Thymus (tissue), 11 donors: ENCODE data around the gene SLC2A13. TPM values are rescaled to one million over a fixed set of nuclear protein-coding genes. Genes with fewer than 3 reads are reported as not detected.
"Not testable (repeated sequence)": the region's sequence is repeated elsewhere in the genome, so short reads cannot be mapped to it uniquely, and the experiment has no call there.

Experiments used
- DNase-seq, 9 donors: peaks; one replicate each; pipeline ENCODE4 v3.0.0-alpha.2; 2013; ENCODE audit warnings: low spot score in 9 of 9, low read depth in 6 of 9, missing footprints in 1 of 9
- H3K27ac ChIP-seq, 2 donors: one replicate each; pipeline ENCODE4 v1.5.1; 2013; ENCODE audit warnings: control low read depth in 1 of 2, low read depth in 1 of 2, low read length in 1 of 2, mild to moderate bottlenecking in 1 of 2, moderate library complexity in 1 of 2
- H3K27me3 ChIP-seq, 2 donors: one replicate each; pipeline ENCODE4 v1.5.1; 2013; ENCODE audit warnings: low read length in 1 of 2; ENCODE audit not compliant: control insufficient read depth in 2 of 2, insufficient read depth in 1 of 2
- H3K36me3 ChIP-seq, 2 donors: one replicate each; pipeline ENCODE4 v1.5.1; 2013; ENCODE audit warnings: low read length in 1 of 2, mild to moderate bottlenecking in 1 of 2, moderate library complexity in 1 of 2; ENCODE audit not compliant: control insufficient read depth in 2 of 2, insufficient read depth in 2 of 2
- H3K4me1 ChIP-seq, 2 donors: one replicate each; pipeline ENCODE4 v1.5.1; 2013; ENCODE audit warnings: low read length in 2 of 2; ENCODE audit not compliant: control insufficient read depth in 2 of 2, insufficient read depth in 2 of 2
- H3K4me3 ChIP-seq, 2 donors: one replicate each; pipeline ENCODE4 v1.5.1; 2013; ENCODE audit warnings: low read length in 2 of 2, control low read depth in 1 of 2, mild to moderate bottlenecking in 1 of 2
- H3K9me3 ChIP-seq, 2 donors: one replicate each; pipeline ENCODE4 v1.5.1; 2013; ENCODE audit warnings: low read length in 1 of 2, mild to moderate bottlenecking in 1 of 2; ENCODE audit not compliant: control insufficient read depth in 2 of 2, insufficient read depth in 1 of 2
- WGBS: extraction: QIAGEN DNeasy Blood & Tissue Kit; methylation state at CpG from one replicate; pipeline ENCODE4 v1.1.7; 2013; 5-methylcytosine and 5-hydroxymethylcytosine counted together
- polyA plus RNA-seq: library from polyadenylated mRNA; stranded (reverse); fragments of 200-250 nt; gene quantifications from one replicate; pipeline ENCODE4 v1.2.3, GENCODE V29; 2013
- total RNA-seq: library from RNA; stranded (reverse); fragments of 120-200 nt; gene quantifications from one replicate; pipeline ENCODE4 v1.2.4, GENCODE V29; 2013
- donor health status: healthy.

The SLC2A13 gene
- total and polyA plus RNA-seq, 2 donors = 2.6 to 3.4 TPM

DNA sequence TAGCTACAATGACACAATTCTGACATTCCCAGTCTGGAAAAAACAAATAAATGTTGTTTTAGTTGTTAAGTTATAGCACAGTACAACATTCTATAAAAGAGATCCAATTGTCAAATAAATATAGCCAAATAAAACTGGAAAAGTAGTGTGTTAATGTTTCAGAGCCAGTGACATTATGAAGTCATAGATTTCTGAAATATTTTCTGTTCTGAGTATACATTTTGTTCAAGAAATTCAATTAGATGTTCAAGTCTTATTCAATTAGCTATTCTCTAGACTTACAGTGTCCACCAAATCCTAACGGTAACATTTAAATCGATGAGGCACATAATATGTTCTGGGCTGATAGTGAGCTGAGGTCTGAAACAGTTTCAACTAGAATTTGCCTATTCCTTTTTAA is 290.1 kb downstream of the SLC2A13 start:
- Histone ChIP-seq H3K36me3 (no peaks in the 10 kb centered on the region), H3K9me3 (no peaks in the 10 kb centered on the region), H3K4me3 (no peak overlapping the region), H3K27ac (no peak overlapping the region), H3K4me1 (no peaks in the 10 kb centered on the region), H3K27me3 (no peaks in the 10 kb centered on the region)
- WGBS = 96% methylated on average over 2 of the region's 2 CpGs
- no peak for DNase-seq

GRCh38 chr12:39814626-39815025 is 291.3 kb downstream of the SLC2A13 start:
- Histone ChIP-seq H3K36me3 (no peaks in the 10 kb centered on the region), H3K4me1 (no peaks in the 10 kb centered on the region), H3K27ac (no peak overlapping the region), H3K27me3 (no peaks in the 10 kb centered on the region), H3K9me3 (no peaks in the 10 kb centered on the region), H3K4me3 (no peak overlapping the region)
- 33% methylated on average over 2 of the region's 2 CpGs for WGBS
- no peak for DNase-seq

DNA sequence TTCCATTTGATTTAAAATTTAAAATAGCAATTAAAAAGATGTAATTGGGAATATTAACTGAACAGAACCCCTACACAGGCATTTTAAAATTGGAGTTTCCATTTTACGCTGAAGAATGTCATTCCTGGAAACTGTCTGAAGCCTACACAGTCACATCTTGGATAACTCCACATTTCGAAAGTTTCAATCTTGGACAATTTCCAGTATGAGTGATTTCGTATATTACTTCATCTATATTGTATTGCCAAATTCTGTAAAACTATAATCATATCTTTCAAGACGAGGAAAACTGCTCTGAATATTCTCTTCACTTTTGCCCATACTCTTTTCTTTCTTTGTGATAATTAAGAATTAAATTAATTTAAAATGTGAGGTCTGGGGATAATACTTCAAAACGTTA is 292.1 kb downstream of the SLC2A13 start:
- 90% methylated on average over 5 of the region's 5 CpGs for WGBS
- H3K4me3 ChIP-seq = no peak overlapping the region
- H3K27ac ChIP-seq = no peak overlapping the region
- H3K27me3 ChIP-seq = no peaks in the 10 kb centered on the region
- DNase-seq = no peak
- H3K9me3 ChIP-seq = no peaks in the 10 kb centered on the region
- no peaks in the 10 kb centered on the region for H3K4me1 ChIP-seq
- H3K36me3 ChIP-seq = no peaks in the 10 kb centered on the region

DNA sequence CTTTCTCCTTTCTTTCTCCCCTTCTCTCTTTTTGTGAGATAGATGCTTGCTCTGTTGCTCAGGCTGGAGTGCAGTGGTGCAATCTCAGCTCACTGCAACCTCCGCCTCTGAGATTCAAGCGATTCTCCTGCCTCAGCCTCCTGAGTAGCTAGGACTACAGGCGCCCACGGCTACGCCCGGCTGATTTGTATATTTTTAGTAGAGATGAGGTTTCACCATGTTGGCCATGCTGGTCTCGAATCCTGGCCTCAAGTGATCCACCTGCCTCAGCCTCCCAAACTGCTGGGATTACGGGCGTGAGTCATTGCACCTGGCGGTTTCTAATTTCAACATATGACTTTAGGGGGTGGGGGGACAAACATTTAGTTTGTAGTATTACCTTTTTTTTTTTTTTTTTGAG is 293.4 kb downstream of the SLC2A13 start:
- not testable (repeated sequence) for H3K4me3 ChIP-seq, H3K9me3 ChIP-seq, H3K27ac ChIP-seq, DNase-seq, H3K4me1 ChIP-seq, H3K27me3 ChIP-seq, H3K36me3 ChIP-seq
- 97% methylated on average over 10 of the region's 10 CpGs for WGBS

DNA sequence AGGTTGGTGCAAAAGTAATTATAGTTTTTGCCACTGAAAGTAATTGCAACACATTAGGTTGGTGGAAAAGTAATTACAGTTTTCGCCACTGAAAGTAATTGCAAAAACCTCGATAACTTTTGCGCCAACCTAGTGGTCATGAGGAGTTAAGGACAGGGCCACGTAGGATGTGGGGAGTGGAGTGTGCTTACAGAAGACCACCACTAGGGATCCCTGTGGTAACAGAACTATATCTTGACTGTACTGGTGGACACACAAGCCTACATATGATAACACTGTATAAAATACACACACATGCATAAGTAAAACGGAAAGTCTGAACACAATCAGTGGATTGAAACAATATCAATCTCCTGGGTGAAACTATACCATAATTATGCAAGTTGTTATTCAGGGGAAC is 298.8 kb downstream of the SLC2A13 start:
- H3K4me3 ChIP-seq = no peak overlapping the region
- H3K4me1 ChIP-seq = no peaks in the 10 kb centered on the region
- no peak overlapping the region for H3K27ac ChIP-seq
- no peaks in the 10 kb centered on the region for H3K27me3 ChIP-seq
- DNase-seq = no peak
- H3K36me3 ChIP-seq = no peaks in the 10 kb centered on the region
- 96% methylated on average over 5 of the region's 5 CpGs for WGBS
- no peaks in the 10 kb centered on the region for H3K9me3 ChIP-seq

DNA sequence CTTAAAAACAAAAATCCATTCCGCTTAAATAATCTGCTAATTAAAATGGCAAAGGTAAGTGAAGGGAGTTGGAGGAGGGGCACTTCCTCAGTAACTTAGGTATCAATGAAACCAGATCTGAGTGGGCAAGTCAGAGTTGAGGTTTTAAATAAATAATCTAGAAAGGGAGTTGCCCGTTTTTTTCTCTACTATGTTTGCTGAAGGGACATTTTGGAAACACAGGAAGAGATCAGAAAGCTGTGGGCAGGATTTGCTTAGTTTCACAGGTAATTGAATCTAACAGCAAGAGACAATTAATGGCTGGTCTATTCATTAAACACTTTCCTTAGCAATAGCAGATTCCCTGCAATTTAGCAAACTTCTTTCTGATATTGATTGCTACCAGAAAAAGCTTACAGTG is 300.2 kb downstream of the SLC2A13 start:
- no peaks in the 10 kb centered on the region for H3K27me3 ChIP-seq
- no peaks in the 10 kb centered on the region for H3K9me3 ChIP-seq
- no peaks in the 10 kb centered on the region for H3K36me3 ChIP-seq
- no peak for DNase-seq
- H3K4me3 ChIP-seq = no peak overlapping the region
- 83% methylated on average over 2 of the region's 2 CpGs for WGBS
- H3K4me1 ChIP-seq = no peaks in the 10 kb centered on the region
- no peak overlapping the region for H3K27ac ChIP-seq

DNA sequence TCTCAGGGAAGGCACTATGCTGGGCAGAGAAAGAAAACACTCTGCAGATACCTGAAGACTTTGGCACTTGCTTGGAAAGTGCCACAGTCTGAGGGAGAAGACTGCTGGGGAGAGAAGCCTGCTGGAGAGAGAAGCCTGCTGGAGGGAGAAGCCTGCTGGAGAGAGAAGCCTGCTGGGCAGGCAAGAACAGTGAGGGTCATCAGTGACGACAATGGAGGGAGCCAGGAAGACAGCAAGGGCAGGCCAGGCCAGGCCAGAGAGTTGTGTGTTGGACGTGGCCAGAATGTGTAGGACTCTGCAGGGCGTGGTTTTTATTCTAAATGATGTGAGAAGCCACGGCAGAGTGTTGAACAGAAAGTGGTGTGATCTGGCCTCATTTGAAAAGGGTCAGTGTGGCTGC is 301.0 kb downstream of the SLC2A13 start:
- WGBS = 87% methylated on average over 4 of the region's 4 CpGs

GRCh38 chr12:39804479-39804878 is 301.4 kb downstream of the SLC2A13 start:
- Histone ChIP-seq H3K27me3 (no peaks in the 10 kb centered on the region), H3K36me3 (no peaks in the 10 kb centered on the region), H3K9me3 (no peaks in the 10 kb centered on the region), H3K4me3 (no peak overlapping the region), H3K27ac (no peak overlapping the region), H3K4me1 (no peaks in the 10 kb centered on the region)
- no peak for DNase-seq
- 92% methylated on average over 1 of the region's 1 CpG for WGBS

More for the DNA sequence above, 301.0 kb downstream of the SLC2A13 start:
- H3K4me3 ChIP-seq = no peak overlapping the region
- H3K27me3 ChIP-seq = no peaks in the 10 kb centered on the region
- no peaks in the 10 kb centered on the region for H3K4me1 ChIP-seq
- no peak for DNase-seq
- no peaks in the 10 kb centered on the region for H3K9me3 ChIP-seq
- H3K36me3 ChIP-seq = no peaks in the 10 kb centered on the region
- H3K27ac ChIP-seq = no peak overlapping the region

GRCh38 chr12:39803151-39803550 is 302.7 kb downstream of the SLC2A13 start:
- WGBS = 93% methylated on average over 2 of the region's 2 CpGs

DNA sequence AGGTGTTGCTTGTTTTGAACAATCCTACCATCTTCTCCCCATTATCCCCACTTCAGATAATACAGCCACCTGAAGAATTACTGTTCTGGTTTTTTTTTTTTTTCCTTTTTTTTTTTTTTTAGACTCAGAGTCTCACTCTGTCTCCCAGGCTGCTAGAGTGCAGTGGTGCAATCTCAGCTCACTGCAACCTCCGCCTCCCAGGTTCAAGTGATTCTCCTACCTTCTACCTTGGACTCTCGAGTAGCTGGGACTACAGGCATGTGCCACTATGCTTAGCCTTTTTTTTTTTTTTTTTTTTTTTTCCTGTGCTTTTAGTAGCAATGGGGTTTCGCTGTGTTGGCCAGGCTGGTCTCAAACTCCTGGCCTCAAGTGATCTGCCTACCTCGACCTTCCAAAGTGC is 306.9 kb downstream of the SLC2A13 start:
- 94% methylated on average over 4 of the region's 4 CpGs for WGBS
- no peak for DNase-seq
- H3K27ac ChIP-seq = no peak overlapping the region

More at GRCh38 chr12:39803151-39803550, 302.7 kb downstream of the SLC2A13 start:
- no peaks in the 10 kb centered on the region for H3K4me1 ChIP-seq
- H3K9me3 ChIP-seq = no peaks in the 10 kb centered on the region
- no peaks in the 10 kb centered on the region for H3K27me3 ChIP-seq
- no peaks in the 10 kb centered on the region for H3K36me3 ChIP-seq
- no peak for DNase-seq
- no peak overlapping the region for H3K27ac ChIP-seq
- H3K4me3 ChIP-seq = no peak overlapping the region

More for the DNA sequence above, 306.9 kb downstream of the SLC2A13 start:
- no peaks in the 10 kb centered on the region for H3K27me3 ChIP-seq
- no peaks in the 10 kb centered on the region for H3K9me3 ChIP-seq
- H3K36me3 ChIP-seq = no peaks in the 10 kb centered on the region
- no peaks in the 10 kb centered on the region for H3K4me1 ChIP-seq
- H3K4me3 ChIP-seq = no peak overlapping the region
